Activated B cell treated with CpG ODN at 0.5 μM for 24 hours (primary cell): ENCODE results near the gene SNX3. TPM values are rescaled to one million over a fixed set of nuclear protein-coding genes. Genes with fewer than 3 reads are reported as not detected.

Experiments used
- ATAC-seq: fragments of 200-7000 bp; cut with Tn5 transposase; one replicate; pipeline ENCODE4 v1.10.0; 2021; ENCODE audit warnings: low read depth, mild to moderate bottlenecking, moderate library complexity
- CTCF ChIA-PET: fragments of 350-600 bp; sonication (Branson Sonifier 250); formaldehyde crosslinking; loops from one replicate; lab custom pipeline; 2021; ENCODE audit warnings: antibody characterized with exemption; lab: Charles Lee
- POLR2A ChIA-PET: fragments of 350-600 bp; sonication (Branson Sonifier 250); formaldehyde crosslinking; loops from one replicate; lab custom pipeline; 2021; ENCODE audit warnings: antibody characterized with exemption; lab: Charles Lee
- DNase-seq: peaks from one replicate; pipeline ENCODE4 v3.0.0; 2022
- H3K27ac Mint-ChIP-seq: one replicate; pipeline ENCODE4 v1.8.0; 2020; ENCODE audit warnings: mixed read lengths
- H3K27me3 Mint-ChIP-seq: one replicate; pipeline ENCODE4 v1.8.0; 2021; ENCODE audit warnings: mixed read lengths
- H3K36me3 Mint-ChIP-seq: one replicate; pipeline ENCODE4 v1.8.0; 2021; ENCODE audit warnings: low read depth, mixed read lengths
- H3K4me1 Mint-ChIP-seq: one replicate; pipeline ENCODE4 v1.8.0; 2021; ENCODE audit warnings: mixed read lengths
- H3K4me3 Mint-ChIP-seq: one replicate; pipeline ENCODE4 v1.8.0; 2020; ENCODE audit warnings: mild to moderate bottlenecking, mixed read lengths
- H3K9me3 Mint-ChIP-seq: one replicate; pipeline ENCODE4 v1.8.0; 2020; ENCODE audit warnings: mixed read lengths
- CTCF ChIP-seq: fragments of 200-600 bp; IDR thresholded peaks from one replicate; pipeline ENCODE4 v1.8.0; 2022; ENCODE audit warnings: antibody characterized with exemption, mild to moderate bottlenecking
- intact Hi-C: fragments of 100-400 bp; cut with micrococcal nuclease; formaldehyde crosslinking; loops from one replicate; pipeline ENCODE4 v1.15.1; 2024
- total RNA-seq: library from RNA; stranded (reverse); gene quantifications from 2 replicates; pipeline ENCODE4 v1.2.3, GENCODE V29; 2022

Gene SNX3
- total RNA-seq, 1 donor from 2014 or later = 121 TPM

GRCh38 chr6:108180266-108180665 is 80.6 kb downstream of the SNX3 start:
- TF ChIP-seq CTCF = no peak
- Mint-ChIP-seq H3K4me3 (no peak overlapping the region), H3K36me3 (no peaks in the 10 kb centered on the region), H3K27ac (no peak overlapping the region), H3K27me3 (peaks cover 52% of the 10 kb centered on the region), H3K9me3 (no peaks in the 10 kb centered on the region), H3K4me1 (peaks cover 11% of the 10 kb centered on the region)
- POLR2A ChIA-PET = no interaction called here
- intact Hi-C loops = no loop called here
- CTCF ChIA-PET = no interaction called here
- no peak for DNase-seq
- no peak for ATAC-seq

GRCh38 chr6:108179741-108180140 is 81.1 kb downstream of the SNX3 start:
- no peak for TF ChIP-seq CTCF
- intact Hi-C loops = no loop called here
- CTCF ChIA-PET = no interaction called here
- no peak for ATAC-seq
- POLR2A ChIA-PET = no interaction called here
- Mint-ChIP-seq H3K4me3 (no peak overlapping the region), H3K36me3 (no peaks in the 10 kb centered on the region), H3K9me3 (no peaks in the 10 kb centered on the region), H3K27me3 (peaks cover 56% of the 10 kb centered on the region), H3K27ac (no peak overlapping the region), H3K4me1 (peaks cover 15% of the 10 kb centered on the region)
- no peak for DNase-seq

DNA sequence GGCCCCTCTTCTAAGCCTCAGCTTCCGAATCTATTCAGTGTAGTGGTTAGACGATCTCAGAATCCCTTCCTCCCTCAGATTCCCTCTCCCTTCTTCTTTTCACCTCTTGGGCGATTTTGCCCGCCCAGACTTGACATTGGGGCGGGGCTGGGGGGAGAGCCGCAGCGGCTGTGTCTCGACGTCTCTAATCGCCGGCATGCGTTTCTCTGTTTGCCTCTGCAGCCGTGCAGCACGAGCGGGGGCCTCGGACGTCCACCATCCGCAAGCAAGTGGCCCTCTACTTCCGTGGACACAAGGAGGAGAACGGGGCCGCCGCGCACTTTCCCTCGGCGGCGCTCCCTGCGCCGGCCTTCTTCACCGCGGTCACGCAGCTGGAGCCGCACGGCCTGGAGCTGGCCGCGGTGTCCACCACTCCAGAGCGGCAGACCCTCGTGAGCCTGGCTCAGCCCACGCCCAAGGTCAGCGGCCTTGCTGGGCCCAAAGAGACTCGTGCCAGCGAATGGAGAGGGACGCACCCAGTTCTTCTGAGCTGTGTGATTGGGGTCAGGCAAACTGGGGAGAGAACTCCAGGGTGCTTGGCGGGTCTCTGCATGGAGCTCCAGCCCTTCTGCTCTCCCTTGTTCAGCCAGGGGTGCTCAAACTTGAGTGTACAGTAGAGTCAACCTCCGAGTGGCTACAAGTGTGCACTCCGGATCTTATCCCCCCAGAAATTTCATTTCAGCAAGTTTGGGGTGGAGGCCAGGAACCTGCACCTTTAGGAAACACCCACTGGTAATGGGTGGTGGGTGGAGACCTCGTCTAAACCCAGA is 84.4 kb downstream of the SNX3 start:
- ChIA-PET CTCF (interaction anchor here (2.5 kb wide), 1 partner anchor 317 kb away, joined by 13 read pairs; no protein-coding TSS in a partner anchor), POLR2A (no interaction called here)
- Mint-ChIP-seq H3K27me3 (peaks cover 72% of the 10 kb centered on the region), H3K9me3 (peaks cover 4% of the 10 kb centered on the region), H3K27ac (no peak overlapping the region), H3K36me3 (no peaks in the 10 kb centered on the region), H3K4me3 (no peak overlapping the region), H3K4me1 (peaks cover 19% of the 10 kb centered on the region)
- no peak for ATAC-seq
- intact Hi-C loops = no loop called here
- no peak for DNase-seq
- no peak for TF ChIP-seq CTCF

DNA sequence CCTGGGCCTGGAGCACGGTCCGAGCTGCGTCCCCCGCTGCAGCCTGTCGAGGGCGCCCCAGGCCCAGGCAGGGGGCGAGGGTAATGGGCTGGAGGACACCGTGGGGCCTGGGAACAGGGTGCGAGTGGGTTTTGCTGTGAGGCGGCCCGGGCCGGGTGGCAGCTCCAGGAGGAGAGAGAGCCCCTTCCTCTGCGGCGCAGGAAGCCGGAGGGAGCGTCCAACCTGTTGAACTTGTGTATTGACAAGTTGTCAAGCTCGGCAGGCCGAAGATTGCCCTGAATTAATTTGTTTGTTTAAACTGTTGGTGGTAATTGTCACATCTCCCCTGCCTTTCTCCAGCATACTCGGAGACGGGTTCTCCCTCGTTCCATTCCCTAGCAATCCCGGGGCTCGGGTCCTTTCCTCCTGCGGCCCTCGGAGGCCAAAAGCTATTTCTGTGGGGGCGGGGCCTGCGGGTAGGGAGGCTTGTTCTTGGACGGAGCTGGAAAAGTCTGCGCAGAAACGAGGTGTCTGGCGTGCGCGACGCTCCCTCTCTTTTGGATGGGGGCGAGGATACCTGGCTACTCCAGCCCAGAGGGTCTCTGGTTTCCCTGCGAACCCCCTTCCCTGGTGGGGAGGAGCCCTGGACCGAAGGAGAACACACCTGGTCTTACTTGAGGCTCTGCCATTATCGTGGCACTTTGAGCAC is 85.1 kb downstream of the SNX3 start:
- H3K4me3 Mint-ChIP-seq = no peak overlapping the region
- ATAC-seq (no peak), DNase-seq (no peak)
- POLR2A ChIA-PET = no interaction called here
- H3K36me3 Mint-ChIP-seq = no peaks in the 10 kb centered on the region
- H3K4me1 Mint-ChIP-seq = peaks cover 26% of the 10 kb centered on the region
- CTCF ChIA-PET = interaction anchor here (2.5 kb wide), 1 partner anchor 317 kb away, joined by 13 read pairs; no protein-coding TSS in a partner anchor
- intact Hi-C loops = no loop called here
- peaks cover 4% of the 10 kb centered on the region for H3K9me3 Mint-ChIP-seq
- no peak overlapping the region for H3K27ac Mint-ChIP-seq
- peaks cover 76% of the 10 kb centered on the region for H3K27me3 Mint-ChIP-seq
- TF ChIP-seq CTCF = no peak

GRCh38 chr6:108175176-108175591 is 85.7 kb downstream of the SNX3 start:
- H3K4me3 Mint-ChIP-seq = no peak overlapping the region
- no peak for DNase-seq
- peaks cover 73% of the 10 kb centered on the region for H3K27me3 Mint-ChIP-seq
- no peak overlapping the region for H3K27ac Mint-ChIP-seq
- ChIA-PET POLR2A (no interaction called here), CTCF (interaction anchor here (2.5 kb wide), 1 partner anchor 318 kb away, joined by 13 read pairs; no protein-coding TSS in a partner anchor)
- no peak for ATAC-seq
- peaks cover 26% of the 10 kb centered on the region for H3K4me1 Mint-ChIP-seq
- no peak for TF ChIP-seq CTCF
- intact Hi-C loops = no loop called here
- H3K9me3 Mint-ChIP-seq = peaks cover 4% of the 10 kb centered on the region
- no peaks in the 10 kb centered on the region for H3K36me3 Mint-ChIP-seq
